Measurements from ENCODE around the gene GFI1. TPM values are rescaled to one million over a fixed set of nuclear protein-coding genes. Genes with fewer than 3 reads are reported as not detected.
A peak's percentile ranks its signal among the peaks of the same experiment; 100 is the strongest.

Gene GFI1
- total and polyA plus RNA-seq, 2 of the 8 experiments (the other 6 are each of a cell fraction or from before 2014, with no cell fraction given): 0.08 to 0.17 TPM

DNA sequence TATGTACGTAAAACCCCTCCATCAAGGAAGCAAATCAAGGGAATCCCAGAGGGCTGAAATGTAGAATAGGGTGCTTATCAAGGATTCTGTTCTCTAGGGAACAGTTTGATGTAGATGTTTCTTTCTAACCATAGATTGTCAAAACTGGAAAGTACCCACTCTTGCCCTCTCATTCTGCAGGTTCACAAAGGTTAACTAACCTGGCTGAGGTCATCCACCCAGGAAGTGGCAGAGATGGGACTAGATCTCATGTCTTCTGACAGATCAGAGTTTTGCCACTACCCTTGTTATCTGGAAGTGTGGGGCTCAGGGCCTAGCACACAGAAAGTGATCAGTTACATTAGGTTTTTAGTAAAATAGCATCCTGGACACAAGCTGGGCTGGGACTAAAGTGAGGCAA lies 47.4 kb downstream of the GFI1 start:
- Histone ChIP-seq H2BK15ac (ENCODE audit: low read length) (no peak overlapping the region), H2AK5ac (ENCODE audit: low read depth, low read length) (no peak overlapping the region), H3K36me3 (ENCODE audit: control insufficient read depth in 2 of 4, insufficient read depth in 4 of 4, low read length in 3 of 4) (no peaks in the 10 kb centered on the region; a peak in 1 of 8 replicates), H3K18ac (ENCODE audit: extremely low read depth, low read length) (no peak overlapping the region), H3K56ac (replicated peaks; ENCODE audit: insufficient read length, low read depth, low read length) (no peak overlapping the region), H4K5ac (ENCODE audit: insufficient read length, low read depth, low read length) (no peak overlapping the region), H3K27ac (ENCODE audit: low read depth, low read length) (no peak overlapping the region), H3K4ac (replicated peaks; ENCODE audit: insufficient read length, low read depth, low read length) (no peak overlapping the region), H3K27me3 (replicated peaks in 1 of 4; ENCODE audit: control insufficient read depth in 3 of 4, extremely low read depth in 1 of 4, insufficient read depth in 3 of 4, low read length in 3 of 4) (no peaks in the 10 kb centered on the region; a peak in 1 of 7 replicates), H3K4me3 (ENCODE audit: extremely low read depth in 1 of 4, insufficient read depth in 2 of 4, low read depth in 3 of 4, low read length in 4 of 4) (no peak overlapping the region), H2BK120ac (replicated peaks; ENCODE audit: low read depth, low read length) (peak overlapping the region; percentile 41), H4K8ac (ENCODE audit: extremely low read depth, insufficient read depth, low read length) (no peak overlapping the region), H3K23ac (ENCODE audit: insufficient read length) (no peak overlapping the region), H3K9ac (replicated peaks in 1 of 4; ENCODE audit: extremely low read depth in 1 of 4, low read depth in 3 of 4, low read length in 3 of 4) (no peak overlapping the region), H3K4me1 (replicated peaks in 1 of 4; ENCODE audit: control insufficient read depth in 3 of 4, insufficient read depth in 4 of 4, low read length in 3 of 4) (peaks cover 0 to 7% (median 1%) of the 10 kb centered on the region in 4 experiments; a peak in 1 of 7 replicates), H2AFZ (ENCODE audit: low read length) (no peak overlapping the region), H3K9me3 (ENCODE audit: insufficient read depth in 2 of 2, low read depth in 1 of 2, low read length in 1 of 2) (peaks cover 9 to 11% of the 10 kb centered on the region in 2 experiments), H2BK12ac (ENCODE audit: low read depth, low read length) (no peak overlapping the region), H3K79me1 (ENCODE audit: low read depth, low read length) (no peaks in the 10 kb centered on the region), H2BK20ac (ENCODE audit: low read length) (no peak overlapping the region), H3K23me2 (ENCODE audit: low read depth, low read length) (no peaks in the 10 kb centered on the region), H2BK5ac (ENCODE audit: low read depth, low read length) (no peak overlapping the region), H4K20me1 (replicated peaks in 1 of 2; ENCODE audit: control insufficient read depth in 1 of 2, insufficient read depth in 2 of 2, low read length in 2 of 2) (no peaks in the 10 kb centered on the region), H4K91ac (replicated peaks; ENCODE audit: insufficient read length, low read length) (no peak overlapping the region), H3K14ac (ENCODE audit: insufficient read length) (no peak overlapping the region), H3K79me2 (ENCODE audit: control insufficient read depth in 1 of 2, insufficient read depth in 2 of 2, low read length in 2 of 2) (no peaks in the 10 kb centered on the region), H3K4me2 (ENCODE audit: insufficient read depth in 1 of 2, low read depth in 2 of 2, low read length in 2 of 2) (no peak overlapping the region)
- ChIA-PET CTCF (ENCODE audit: partially characterized antibody) (no interaction called here), POLR2A (ENCODE audit: partially characterized antibody) (no interaction called here)
- DNase-seq (ENCODE audit: low read depth in 1 of 2, low spot score in 2 of 2): no peak
- no peak for FAIRE-seq
- TF ChIP-seq CTBP2 (IDR thresholded peaks at IDR 0.05; ENCODE audit: borderline replicate concordance, insufficient read depth, insufficient read length, low read length) (no peak), RAD21 (IDR thresholded peaks at IDR 0.05 in 1 of 2, conservative IDR thresholded peaks at IDR 0.05 in 1 of 2; ENCODE audit: low read depth in 2 of 2, low read length in 2 of 2) (no peak), KDM5A (IDR thresholded peaks at IDR 0.05; ENCODE audit: low read length) (no peak), CHD2 (IDR thresholded peaks at IDR 0.05; ENCODE audit: low read length) (no peak), BCL11A (IDR thresholded peaks at IDR 0.05; ENCODE audit: low read depth in 2 of 2, low read length in 2 of 2) (no peak), RNF2 (IDR thresholded peaks at IDR 0.05; ENCODE audit: borderline replicate concordance, low read depth, low read length, missing control alignments, poor library complexity, severe bottlenecking) (no peak)
- TF ChIP-seq, protein P1, sequence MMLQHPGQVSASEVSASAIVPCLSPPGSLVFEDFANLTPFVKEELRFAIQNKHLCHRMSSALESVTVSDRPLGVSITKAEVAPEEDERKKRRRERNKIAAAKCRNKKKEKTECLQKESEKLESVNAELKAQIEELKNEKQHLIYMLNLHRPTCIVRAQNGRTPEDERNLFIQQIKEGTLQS (IDR thresholded peaks at IDR 0.05; ENCODE audit: insufficient read depth, low read depth, low read length): no peak
- 78% methylated on average over 1 of the region's 1 CpG; no CpG with 5 or more reads in 1 of the 2 experiments for WGBS, 2 experiments (ENCODE audit: extremely low coverage in 1 of 2, insufficient coverage in 1 of 2, insufficient read length in 1 of 2, insufficient replicate concordance in 2 of 2, low coverage in 1 of 2, low lambda C conversion rate in 2 of 2, missing lambda C conversion rate in 1 of 2)

Data from H1 (cell line).